Measurements from ENCODE around the gene TCAF2. TPM values are rescaled to one million over a fixed set of nuclear protein-coding genes. Genes with fewer than 3 reads are reported as not detected.

The TCAF2 gene
- total RNA-seq: 17.3 and 22.7 TPM in 2 replicates

DNA sequence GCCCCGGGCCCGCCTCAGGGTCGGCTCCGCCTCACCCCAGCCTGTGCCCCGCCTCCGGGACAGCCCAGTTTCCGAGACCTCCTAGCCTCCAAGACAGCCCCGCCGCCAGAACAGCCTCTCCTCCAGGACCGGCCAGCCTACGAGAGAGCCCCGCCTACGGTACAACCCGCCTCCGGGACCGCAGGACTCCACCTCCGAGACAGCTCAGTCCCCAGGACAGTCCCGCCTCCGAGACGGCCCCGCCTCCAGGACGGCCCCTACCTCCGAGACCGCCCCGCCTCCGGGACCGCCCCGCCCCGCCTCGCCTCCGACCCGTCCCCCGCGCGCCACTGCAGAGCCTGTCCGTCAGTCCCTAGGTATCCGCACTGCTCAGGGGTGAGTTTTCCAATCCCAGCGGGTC is at the start of gene TCAF2:
TCAF2 (plus strand) TSS at position 329 of the 400 bp plus-strand sequence.

GRCh38 chr7:143571501-143571900 is 49.3 kb upstream of the TCAF2 start, which contains the start of gene CTAGE15:
Gene CTAGE15 (plus strand): TSS chr7:143571801. CDS start chr7:143571818, 17 bp downstream.

Small RNA genes lying within 50 kb of the gene (small RNA-seq; reads per million reads assigned to genes)
- gene AC073264.2: not detected
- not detected for gene RNU6-162P

Other genes with a start within 250 kb of the TCAF2 start
- 91.2 and 116 TPM in 2 replicates for gene ZYX, start 239.6 kb upstream of the TCAF2 start, total RNA-seq
- 0.33 TPM in 1 of 2 replicates, not detected in the other for gene EPHA1, start 212.1 kb upstream of the TCAF2 start, total RNA-seq
- not detected in 2 replicates for gene TAS2R60, start 177.5 kb upstream of the TCAF2 start, total RNA-seq
- 0.19 TPM in 1 of 2 replicates, not detected in the other for gene TAS2R41, start 143.1 kb upstream of the TCAF2 start, total RNA-seq
- not detected in 2 replicates for gene CTAGE15, start 49.2 kb upstream of the TCAF2 start, total RNA-seq
- 0.65 and 0.76 TPM in 2 replicates for gene CTAGE6, start 136.7 kb downstream of the TCAF2 start, total RNA-seq

All from vein endothelial cell (primary cell).